Umbilical cord (tissue), 1 donor: ENCODE results near the gene RBM14. TPM values are rescaled to one million over a fixed set of nuclear protein-coding genes. Genes with fewer than 3 reads are reported as not detected.

Experiments
- total RNA-seq: library from RNA; depleted of rRNA; stranded (reverse); fragments of >200 nt; gene quantifications from one replicate; pipeline ENCODE4 v1.2.3, GENCODE V29; 2014; ENCODE audit warnings: low replicate concordance; ENCODE audit not compliant: insufficient read depth

Gene RBM14
- total RNA-seq, 1 donor from 2014 or later: 90.5 TPM

Other genes with a start within 250 kb of the RBM14 start
- gene SLC29A2, start 244.9 kb upstream of the RBM14 start, total RNA-seq: 1.4 TPM
- 2.4 TPM for gene NPAS4, start 195.6 kb upstream of the RBM14 start, total RNA-seq
- 58.0 TPM for gene MRPL11, start 177.8 kb upstream of the RBM14 start, total RNA-seq
- 12.5 TPM for gene PELI3, start 149.7 kb upstream of the RBM14 start, total RNA-seq
- gene DPP3, start 136.2 kb upstream of the RBM14 start, total RNA-seq: 24.6 TPM
- gene BBS1, start 106.0 kb upstream of the RBM14 start, total RNA-seq: 18.1 TPM
- gene ZDHHC24, start 70.6 kb upstream of the RBM14 start, total RNA-seq: 5.8 TPM
- not detected for gene ACTN3, start 69.7 kb upstream of the RBM14 start, total RNA-seq
- 43.1 TPM for gene CTSF, start 48.0 kb upstream of the RBM14 start, total RNA-seq
- gene CCDC87, start 23.6 kb upstream of the RBM14 start, total RNA-seq: 0.24 TPM
- gene CCS, start 23.4 kb upstream of the RBM14 start, total RNA-seq: 18.8 TPM
- gene RBM4, start 22.1 kb downstream of the RBM14 start, total RNA-seq: 64.3 TPM
- 44.1 TPM for gene RBM4B, start 61.3 kb downstream of the RBM14 start, total RNA-seq
- 46.5 TPM for gene SPTBN2, start 112.6 kb downstream of the RBM14 start, total RNA-seq
- gene RCE1, start 226.8 kb downstream of the RBM14 start, total RNA-seq: 12.3 TPM
- gene LRFN4, start 240.4 kb downstream of the RBM14 start, total RNA-seq: 4.6 TPM